Breast epithelium (tissue), 3 donors: Measurements from ENCODE around the gene TAP1.

ENCODE experiments used
- CTCF ChIP-seq, 3 donors: fragments of 450-650 bp; IDR thresholded peaks; one replicate each; pipeline ENCODE4 v1.5.1; 2016 to 2017; ENCODE audit warnings: antibody characterized with exemption in 3 of 3, mild to moderate bottlenecking in 3 of 3, moderate library complexity in 3 of 3
- POLR2A ChIP-seq: fragments of 450-650 bp; IDR thresholded peaks from one replicate; pipeline ENCODE4 v1.6.1; 2016; ENCODE audit warnings: antibody characterized with exemption, mild to moderate bottlenecking, moderate library complexity
- POLR2AphosphoS5 ChIP-seq, 3 donors: sonication (generic); formaldehyde crosslinking; IDR thresholded peaks; one replicate each; pipeline ENCODE4 v1.6.1; 2017; ENCODE audit warnings: antibody characterized with exemption in 3 of 3

DNA sequence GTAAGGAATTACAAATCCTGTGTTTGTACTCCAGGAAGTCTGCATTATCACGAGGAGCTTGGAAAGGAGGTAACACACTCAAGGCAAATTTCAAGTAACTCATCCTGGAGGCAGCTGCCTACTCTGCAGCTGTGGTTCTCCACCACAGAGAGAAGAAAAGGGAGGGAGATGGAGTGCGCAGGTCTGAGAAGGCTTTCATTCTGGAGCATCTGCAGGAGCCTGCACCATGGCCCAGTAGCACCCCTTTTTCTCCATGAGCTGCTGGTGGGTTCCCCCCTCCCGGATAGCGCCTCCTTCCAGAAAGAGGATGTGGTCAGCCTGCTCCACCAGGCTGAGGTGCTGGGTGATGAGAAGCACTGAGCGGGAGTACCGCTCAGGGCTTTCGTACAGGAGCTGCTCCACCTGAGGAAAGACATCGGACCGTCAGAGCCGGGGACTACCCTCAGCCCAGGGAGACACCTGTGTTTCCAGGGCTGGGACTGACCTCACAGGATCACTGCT, 8.1 kb downstream of the TAP1 start:
- TF ChIP-seq CTCF (IDR thresholded peaks at IDR 0.05) (no peak), POLR2AphosphoS5 (IDR thresholded peaks at IDR 0.05) (no peak), POLR2A (no peak)
